ENCODE results near the gene ZNF354C. TPM values are rescaled to one million over a fixed set of nuclear protein-coding genes. Genes with fewer than 3 reads are reported as not detected.

The ZNF354C gene
- total RNA-seq, 8 experiments from 2014 or later = 3.6 to 12.0 (median 10.3) TPM

- in situ Hi-C loops (cut with MboI; ENCODE audit: low pct_unique_long_range_greater_than_20kb in 2 of 9, low sequenced_read_pairs in 9 of 9, unreplicated experiment in 9 of 9) = no loop called here
- Histone ChIP-seq H3K4me1 (replicated peaks in 1 of 2) (no peaks in the 10 kb centered on the region), H3K4me3 (no peak overlapping the region), H3K27ac (no peak overlapping the region)
- no peak for ATAC-seq (replicated peaks in 6 of 8)
- 60 to 100% (median 87%) methylated on average over 1 to 6 of the region's 25 CpGs; no CpG with 5 or more reads in 5 of the 10 experiments for WGBS, 10 experiments
These were observed 65.8 kb downstream of the ZNF354C start for GRCh38 chr5:179125789-179126505.

- 38 to 100% (median 83%) methylated on average over 1 to 9 of the region's 14 CpGs; no CpG with 5 or more reads in 5 of the 10 experiments for WGBS, 10 experiments
- ATAC-seq (replicated peaks in 6 of 8) = no peak
- no peaks in the 10 kb centered on the region for H3K4me1 ChIP-seq (replicated peaks in 1 of 2)
- in situ Hi-C loops (cut with MboI; ENCODE audit: low pct_unique_long_range_greater_than_20kb in 2 of 9, low sequenced_read_pairs in 9 of 9, unreplicated experiment in 9 of 9) = no loop called here
- no peak overlapping the region for H3K4me3 ChIP-seq
- no peak overlapping the region for H3K27ac ChIP-seq
These were observed 66.4 kb downstream of the ZNF354C start for GRCh38 chr5:179126506-179126991.

- Histone ChIP-seq H3K27ac (no peak overlapping the region), H3K4me3 (no peak overlapping the region), H3K4me1 (replicated peaks in 1 of 2) (no peaks in the 10 kb centered on the region)
- 80 to 100% (median 100%) methylated on average over 1 of the region's 21 CpGs; no CpG with 5 or more reads in 7 of the 10 experiments for WGBS, 10 experiments
- ATAC-seq (replicated peaks in 6 of 8) = no peak
- in situ Hi-C loops (cut with MboI; ENCODE audit: low pct_unique_long_range_greater_than_20kb in 2 of 9, low sequenced_read_pairs in 9 of 9, unreplicated experiment in 9 of 9) = no loop called here
These were observed 67.2 kb downstream of the ZNF354C start for GRCh38 chr5:179127136-179128040.

GRCh38 chr5:179128041-179128365 lies 67.8 kb downstream of the ZNF354C start:
- Histone ChIP-seq H3K27ac (no peak overlapping the region), H3K4me1 (replicated peaks in 1 of 2) (no peaks in the 10 kb centered on the region), H3K4me3 (no peak overlapping the region)
- 73 to 100% (median 83%) methylated on average over 1 to 6 of the region's 10 CpGs; no CpG with 5 or more reads in 4 of the 10 experiments for WGBS, 10 experiments
- in situ Hi-C loops (cut with MboI; ENCODE audit: low pct_unique_long_range_greater_than_20kb in 2 of 9, low sequenced_read_pairs in 9 of 9, unreplicated experiment in 9 of 9) = no loop called here
- ATAC-seq (replicated peaks in 6 of 8) = no peak

GRCh38 chr5:179128976-179129375 lies 68.8 kb downstream of the ZNF354C start:
- no peak overlapping the region for H3K27ac ChIP-seq
- no peaks in the 10 kb centered on the region for H3K4me1 ChIP-seq (replicated peaks in 1 of 2)
- in situ Hi-C loops (cut with MboI; ENCODE audit: low pct_unique_long_range_greater_than_20kb in 2 of 9, low sequenced_read_pairs in 9 of 9, unreplicated experiment in 9 of 9) = no loop called here
- ATAC-seq (replicated peaks in 6 of 8) = no peak
- no peak overlapping the region for H3K4me3 ChIP-seq
- WGBS, 10 experiments = 80 to 100% (median 82%) methylated on average over 2 to 11 of the region's 14 CpGs; no CpG with 5 or more reads in 7 of the 10 experiments

GRCh38 chr5:179129607-179130071 lies 69.5 kb downstream of the ZNF354C start:
- H3K4me3 ChIP-seq = no peak overlapping the region
- no peak overlapping the region for H3K27ac ChIP-seq
- H3K4me1 ChIP-seq (replicated peaks in 1 of 2) = no peaks in the 10 kb centered on the region
- 20 to 80% (median 66%) methylated on average over 2 to 4 of the region's 18 CpGs; no CpG with 5 or more reads in 5 of the 10 experiments for WGBS, 10 experiments
- in situ Hi-C loops (cut with MboI; ENCODE audit: low pct_unique_long_range_greater_than_20kb in 2 of 9, low sequenced_read_pairs in 9 of 9, unreplicated experiment in 9 of 9) = no loop called here
- ATAC-seq (replicated peaks in 6 of 8) = no peak

GRCh38 chr5:179130101-179130681 lies 70.0 kb downstream of the ZNF354C start:
- WGBS, 10 experiments = 60 to 100% (median 92%) methylated on average over 1 to 2 of the region's 14 CpGs; no CpG with 5 or more reads in 7 of the 10 experiments
- in situ Hi-C loops (cut with MboI; ENCODE audit: low pct_unique_long_range_greater_than_20kb in 2 of 9, low sequenced_read_pairs in 9 of 9, unreplicated experiment in 9 of 9) = no loop called here
- Histone ChIP-seq H3K27ac (no peak overlapping the region), H3K4me3 (no peak overlapping the region), H3K4me1 (replicated peaks in 1 of 2) (no peaks in the 10 kb centered on the region)
- ATAC-seq (replicated peaks in 6 of 8) = no peak

- no peaks in the 10 kb centered on the region for H3K4me1 ChIP-seq (replicated peaks in 1 of 2)
- H3K27ac ChIP-seq = no peak overlapping the region
- WGBS, 10 experiments = 59 to 100% (median 85%) methylated on average over 3 to 4 of the region's 10 CpGs; no CpG with 5 or more reads in 5 of the 10 experiments
- no peak for ATAC-seq (replicated peaks in 6 of 8)
- in situ Hi-C loops (cut with MboI; ENCODE audit: low pct_unique_long_range_greater_than_20kb in 2 of 9, low sequenced_read_pairs in 9 of 9, unreplicated experiment in 9 of 9) = no loop called here
- no peak overlapping the region for H3K4me3 ChIP-seq
These were observed 71.2 kb downstream of the ZNF354C start for GRCh38 chr5:179131321-179131835.

GRCh38 chr5:179131886-179132585 lies 71.9 kb downstream of the ZNF354C start:
- in situ Hi-C loops (cut with MboI; ENCODE audit: low pct_unique_long_range_greater_than_20kb in 2 of 9, low sequenced_read_pairs in 9 of 9, unreplicated experiment in 9 of 9) = no loop called here
- Histone ChIP-seq H3K4me3 (no peak overlapping the region), H3K4me1 (replicated peaks in 1 of 2) (no peaks in the 10 kb centered on the region), H3K27ac (no peak overlapping the region)
- 60 to 93% (median 87%) methylated on average over 3 to 6 of the region's 15 CpGs; no CpG with 5 or more reads in 7 of the 10 experiments for WGBS, 10 experiments
- no peak for ATAC-seq (replicated peaks in 6 of 8)

GRCh38 chr5:179132586-179133355 lies 72.6 kb downstream of the ZNF354C start:
- in situ Hi-C loops (cut with MboI; ENCODE audit: low pct_unique_long_range_greater_than_20kb in 2 of 9, low sequenced_read_pairs in 9 of 9, unreplicated experiment in 9 of 9) = no loop called here
- Histone ChIP-seq H3K4me3 (no peak overlapping the region), H3K4me1 (replicated peaks in 1 of 2) (no peaks in the 10 kb centered on the region), H3K27ac (no peak overlapping the region)
- ATAC-seq (replicated peaks in 6 of 8) = no peak
- 40 to 100% (median 80%) methylated on average over 1 to 8 of the region's 23 CpGs; no CpG with 5 or more reads in 3 of the 10 experiments for WGBS, 10 experiments

All from motor neuron (in vitro differentiated cells).